ENCODE results near the gene MAP1LC3A.

MAP1LC3A gene

DNA sequence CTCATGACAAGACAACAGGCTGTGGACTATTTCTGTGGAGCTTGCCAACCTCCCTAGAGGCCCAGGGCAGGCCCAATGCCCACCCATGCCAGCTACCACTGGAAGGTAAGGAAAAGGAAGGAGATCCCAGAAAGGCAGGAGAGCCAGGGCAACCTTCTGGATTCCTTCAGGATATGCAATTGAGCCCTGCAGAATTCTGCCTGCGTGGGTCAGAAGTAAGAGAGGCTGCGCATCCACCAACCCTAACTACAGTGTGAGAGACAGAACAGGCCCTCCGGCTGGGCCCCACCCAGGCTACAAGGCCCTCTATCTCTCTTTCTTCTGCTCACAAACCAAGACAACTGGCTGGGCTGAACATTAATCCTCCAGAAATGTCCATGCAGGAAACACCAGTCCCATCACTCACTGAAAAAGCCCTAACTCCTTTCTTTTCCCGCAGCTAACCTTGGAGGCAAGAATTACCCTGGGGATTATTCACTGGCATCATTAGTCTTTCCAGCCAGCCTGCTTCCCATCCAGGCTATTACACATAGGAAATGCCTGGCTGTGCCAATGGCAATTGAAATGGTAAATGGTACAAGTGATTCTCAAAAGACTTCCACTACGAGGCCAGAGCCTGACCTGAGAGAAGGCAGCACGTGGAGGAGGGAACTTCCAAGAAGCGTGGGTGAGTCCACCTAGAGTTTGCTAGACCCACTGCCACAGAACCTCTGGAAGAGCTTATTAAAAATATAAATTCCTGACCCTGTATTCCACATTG, 15.2 kb downstream of the MAP1LC3A start:
- no peak for DNase-seq
- Histone ChIP-seq H2AFZ (ENCODE audit: low read length) (no peak overlapping the region), H3K36me3 (replicated peaks; ENCODE audit: insufficient read depth, low read length) (no peaks in the 10 kb centered on the region), H3K27me3 (replicated peaks; ENCODE audit: insufficient read depth, low read length) (no peaks in the 10 kb centered on the region), H3K4me2 (ENCODE audit: low read depth, low read length) (no peak overlapping the region), H3K4me1 (ENCODE audit: low read length) (no peaks in the 10 kb centered on the region), H3K9ac (ENCODE audit: low read length) (no peak overlapping the region), H3F3A (ENCODE audit: insufficient read depth, low read length) (no peaks in the 10 kb centered on the region), H3K4me3 (ENCODE audit: low read length) (no peak overlapping the region), H3K9me3 (replicated peaks; ENCODE audit: insufficient read depth, low read length) (no peaks in the 10 kb centered on the region), H3K79me2 (ENCODE audit: low read length) (no peaks in the 10 kb centered on the region), H4K20me1 (ENCODE audit: insufficient read depth, low read length) (no peaks in the 10 kb centered on the region), H3K27ac (ENCODE audit: low read length) (no peak overlapping the region), H3K9me2 (replicated peaks; ENCODE audit: insufficient read depth, low read length) (no peaks in the 10 kb centered on the region)
- TF ChIP-seq EZH2 (optimal IDR thresholded peaks at IDR 0.05; ENCODE audit: low read depth, low read length), result no peak
- TF ChIP-seq EZH2phosphoT487 (IDR thresholded peaks at IDR 0.05; ENCODE audit: low read length), result no peak
- TF ChIP-seq, protein P1, sequence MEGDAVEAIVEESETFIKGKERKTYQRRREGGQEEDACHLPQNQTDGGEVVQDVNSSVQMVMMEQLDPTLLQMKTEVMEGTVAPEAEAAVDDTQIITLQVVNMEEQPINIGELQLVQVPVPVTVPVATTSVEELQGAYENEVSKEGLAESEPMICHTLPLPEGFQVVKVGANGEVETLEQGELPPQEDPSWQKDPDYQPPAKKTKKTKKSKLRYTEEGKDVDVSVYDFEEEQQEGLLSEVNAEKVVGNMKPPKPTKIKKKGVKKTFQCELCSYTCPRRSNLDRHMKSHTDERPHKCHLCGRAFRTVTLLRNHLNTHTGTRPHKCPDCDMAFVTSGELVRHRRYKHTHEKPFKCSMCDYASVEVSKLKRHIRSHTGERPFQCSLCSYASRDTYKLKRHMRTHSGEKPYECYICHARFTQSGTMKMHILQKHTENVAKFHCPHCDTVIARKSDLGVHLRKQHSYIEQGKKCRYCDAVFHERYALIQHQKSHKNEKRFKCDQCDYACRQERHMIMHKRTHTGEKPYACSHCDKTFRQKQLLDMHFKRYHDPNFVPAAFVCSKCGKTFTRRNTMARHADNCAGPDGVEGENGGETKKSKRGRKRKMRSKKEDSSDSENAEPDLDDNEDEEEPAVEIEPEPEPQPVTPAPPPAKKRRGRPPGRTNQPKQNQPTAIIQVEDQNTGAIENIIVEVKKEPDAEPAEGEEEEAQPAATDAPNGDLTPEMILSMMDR (IDR thresholded peaks at IDR 0.05; ENCODE audit: low read length), result no peak

DNA sequence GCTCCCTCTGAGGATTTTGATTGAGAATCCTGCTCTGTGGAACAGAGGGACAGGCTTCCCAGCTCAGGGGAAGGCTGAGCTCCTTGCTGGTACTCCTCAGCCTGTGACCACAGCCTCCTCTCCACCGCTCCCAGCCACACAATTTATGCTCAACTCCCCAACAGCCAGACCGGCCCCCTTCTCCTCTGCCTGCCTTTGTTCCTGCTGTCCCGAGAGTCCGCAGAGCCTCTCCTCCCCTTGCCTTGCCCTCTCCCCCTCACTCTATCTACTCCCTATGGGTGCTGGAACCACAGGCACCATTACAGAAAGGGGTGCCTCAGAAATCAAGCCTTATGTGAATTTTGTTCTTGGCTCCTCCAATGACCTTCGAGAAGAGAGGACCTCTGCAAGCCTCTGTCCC, 15.9 kb downstream of the MAP1LC3A start:
- Histone ChIP-seq H3K27ac (ENCODE audit: low read length) (no peak overlapping the region), H3K9ac (ENCODE audit: low read length) (no peak overlapping the region), H3K4me2 (ENCODE audit: low read depth, low read length) (no peak overlapping the region), H2AFZ (ENCODE audit: low read length) (no peak overlapping the region), H3K4me3 (ENCODE audit: low read length) (no peak overlapping the region), H3K9me2 (replicated peaks; ENCODE audit: insufficient read depth, low read length) (no peaks in the 10 kb centered on the region), H4K20me1 (ENCODE audit: insufficient read depth, low read length) (no peaks in the 10 kb centered on the region), H3K27me3 (replicated peaks; ENCODE audit: insufficient read depth, low read length) (no peaks in the 10 kb centered on the region), H3K36me3 (replicated peaks; ENCODE audit: insufficient read depth, low read length) (no peaks in the 10 kb centered on the region), H3K79me2 (ENCODE audit: low read length) (no peaks in the 10 kb centered on the region), H3K9me3 (replicated peaks; ENCODE audit: insufficient read depth, low read length) (no peaks in the 10 kb centered on the region), H3F3A (ENCODE audit: insufficient read depth, low read length) (no peaks in the 10 kb centered on the region), H3K4me1 (ENCODE audit: low read length) (no peaks in the 10 kb centered on the region)
- DNase-seq, result no peak
- TF ChIP-seq, protein P1 (IDR thresholded peaks at IDR 0.05; ENCODE audit: low read length), result no peak
- TF ChIP-seq EZH2 (optimal IDR thresholded peaks at IDR 0.05; ENCODE audit: low read depth, low read length) (no peak), EZH2phosphoT487 (IDR thresholded peaks at IDR 0.05; ENCODE audit: low read length) (no peak)

DNA sequence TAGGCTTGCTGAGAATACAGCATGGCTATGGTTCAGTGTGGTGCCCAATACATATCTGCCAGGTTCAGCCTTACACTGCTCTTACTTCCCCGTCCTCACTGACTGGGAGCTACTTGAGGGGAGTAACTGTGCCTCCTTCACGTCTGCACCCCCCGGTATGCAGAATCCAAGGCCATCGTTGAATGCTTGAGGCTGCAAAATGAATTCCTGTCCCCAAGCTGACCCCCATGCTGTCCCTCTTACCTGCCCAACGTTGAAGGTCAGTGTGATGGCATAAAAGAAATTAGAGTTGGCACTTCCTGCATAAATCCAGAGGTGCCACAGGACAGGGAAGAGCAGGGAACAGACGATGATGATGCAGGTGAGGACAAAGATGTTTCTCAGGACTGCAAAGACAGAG, 16.3 kb downstream of the MAP1LC3A start:
- no peak for DNase-seq
- no peak overlapping the region for H3K4me2 ChIP-seq (ENCODE audit: low read depth, low read length)
- H2AFZ ChIP-seq (ENCODE audit: low read length), result no peak overlapping the region
- H3K9me2 ChIP-seq (replicated peaks; ENCODE audit: insufficient read depth, low read length), result no peaks in the 10 kb centered on the region
- no peaks in the 10 kb centered on the region for H3F3A ChIP-seq (ENCODE audit: insufficient read depth, low read length)
- H3K4me1 ChIP-seq (ENCODE audit: low read length), result peaks cover 4% of the 10 kb centered on the region
- no peaks in the 10 kb centered on the region for H3K36me3 ChIP-seq (replicated peaks; ENCODE audit: insufficient read depth, low read length)
- no peaks in the 10 kb centered on the region for H3K79me2 ChIP-seq (ENCODE audit: low read length)
- H3K27me3 ChIP-seq (replicated peaks; ENCODE audit: insufficient read depth, low read length), result no peaks in the 10 kb centered on the region
- no peak overlapping the region for H3K4me3 ChIP-seq (ENCODE audit: low read length)
- H3K27ac ChIP-seq (ENCODE audit: low read length), result no peak overlapping the region
- H4K20me1 ChIP-seq (ENCODE audit: insufficient read depth, low read length), result no peaks in the 10 kb centered on the region
- no peak overlapping the region for H3K9ac ChIP-seq (ENCODE audit: low read length)
- TF ChIP-seq EZH2phosphoT487 (IDR thresholded peaks at IDR 0.05; ENCODE audit: low read length), result no peak
- TF ChIP-seq, protein P1 (IDR thresholded peaks at IDR 0.05; ENCODE audit: low read length), result no peak
- no peak for TF ChIP-seq EZH2 (optimal IDR thresholded peaks at IDR 0.05; ENCODE audit: low read depth, low read length)
- H3K9me3 ChIP-seq (replicated peaks; ENCODE audit: insufficient read depth, low read length), result no peaks in the 10 kb centered on the region
